ENCODE results near the gene AHNAK2. TPM values are rescaled to one million over a fixed set of nuclear protein-coding genes. Genes with fewer than 3 reads are reported as not detected.

Gene AHNAK2
- total and polyA plus RNA-seq, 2 donors (not counting 1 experiment from before 2014, with no cell fraction given): not detected

DNA sequence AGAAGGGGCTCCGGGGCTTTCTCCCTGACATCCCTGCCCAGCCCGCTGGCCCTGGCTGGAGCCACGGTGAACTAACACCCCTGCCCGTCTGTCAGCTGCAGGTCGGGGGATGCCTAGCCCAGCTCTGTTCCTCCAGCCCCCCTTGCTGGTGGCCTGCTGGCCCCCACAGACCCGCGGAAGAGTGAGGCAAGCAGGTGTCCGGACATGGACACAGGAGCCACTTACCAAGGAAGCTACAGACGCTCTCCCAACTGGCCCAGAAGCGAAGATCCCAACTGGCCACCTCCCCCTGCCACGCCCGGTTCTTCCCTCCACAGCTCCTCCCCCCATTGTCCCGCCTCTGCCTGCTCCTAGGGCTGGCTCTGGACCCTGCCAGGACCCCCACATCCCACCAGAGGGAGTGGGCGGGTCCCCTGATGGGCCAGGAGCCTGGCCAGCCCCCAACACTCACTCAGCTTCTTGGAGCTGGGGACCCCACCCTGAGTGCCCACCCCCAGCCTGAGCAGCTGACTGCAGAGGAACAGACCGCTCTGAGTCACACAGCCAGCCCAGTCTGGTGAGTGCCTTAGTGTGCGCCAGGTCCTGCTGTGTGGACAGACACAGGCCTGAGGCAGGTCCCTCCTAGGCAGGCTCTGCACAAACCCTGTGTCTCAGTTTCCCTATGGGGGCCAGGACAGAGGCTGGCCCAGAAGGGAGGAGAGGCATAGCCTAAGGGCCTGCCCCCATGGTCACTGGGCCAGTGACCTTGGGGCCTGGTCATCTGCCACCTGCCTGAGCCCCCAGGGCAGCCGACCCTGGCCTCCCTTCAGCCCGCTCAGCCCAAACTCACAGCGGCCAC, 7.7 kb downstream of the AHNAK2 start:
- no peaks in the 10 kb centered on the region for H3K9me3 Mint-ChIP-seq (ENCODE audit: insufficient read depth)
- intact Hi-C loops (cut with micrococcal nuclease): no loop called here
- H3K27me3 ChIP-seq (replicated peaks in 1 of 4; ENCODE audit: control extremely low read depth in 1 of 4, control insufficient read depth in 3 of 4, insufficient read depth in 4 of 4, low read length in 3 of 4): peaks cover 0 to 38% (median 15%) of the 10 kb centered on the region in 4 experiments
- no peak overlapping the region for H3K27ac Mint-ChIP-seq
- H3K4me2 ChIP-seq (replicated peaks; ENCODE audit: low read depth, low read length, poor library complexity, severe bottlenecking): no peak overlapping the region
- no peak overlapping the region for H3K4me3 ChIP-seq (ENCODE audit: control extremely low read depth in 1 of 5, extremely low read depth in 1 of 5, insufficient read depth in 1 of 5, low read depth in 2 of 5, low read length in 4 of 5)
- no peak overlapping the region for H3K27ac ChIP-seq (ENCODE audit: low read length in 2 of 2)
- H3K4me1 Mint-ChIP-seq: peaks cover 16% of the 10 kb centered on the region
- WGBS (ENCODE audit: insufficient coverage): 85% methylated on average over 16 of the region's 19 CpGs
- H4K20me1 ChIP-seq (ENCODE audit: control insufficient read depth, insufficient read depth, low read length, poor library complexity, severe bottlenecking): no peaks in the 10 kb centered on the region
- CTCF ChIA-PET: interaction anchor here (0.5 to 6.7 kb wide), 4 partner anchors 75 to 96 kb away, joined by 3 to 132 read pairs (median 4); no protein-coding TSS in a partner anchor
- H3K4me3 Mint-ChIP-seq: no peak overlapping the region
- DNase-seq (peak; percentile 6), ATAC-seq (ENCODE audit: low read depth) (no peak)
- H3K36me3 ChIP-seq (replicated peaks in 1 of 2; ENCODE audit: control extremely low read depth in 1 of 2, control insufficient read depth in 1 of 2, extremely low read depth in 1 of 2, insufficient read depth in 2 of 2, low read length in 1 of 2): no peaks in the 10 kb centered on the region
- peaks cover 0 to 8% (median 0%) of the 10 kb centered on the region in 3 donors for H3K9me3 ChIP-seq (ENCODE audit: control extremely low read depth in 1 of 3, control insufficient read depth in 2 of 3, insufficient read depth in 1 of 3, low read length in 2 of 3)
- peaks cover 17 to 19% of the 10 kb centered on the region in 2 donors for H3K4me1 ChIP-seq (ENCODE audit: control insufficient read depth in 2 of 2, insufficient read depth in 2 of 2, low read length in 2 of 2)
- no peaks in the 10 kb centered on the region for H3K79me2 ChIP-seq (ENCODE audit: control insufficient read depth, insufficient read depth, low read length)
- POLR2A ChIA-PET: interaction anchor here (0.6 kb wide), 1 partner anchor 326 kb away, joined by 4 read pairs; no protein-coding TSS in a partner anchor
- no peak overlapping the region for H3K9ac ChIP-seq (ENCODE audit: low read length)
- peaks cover 16% of the 10 kb centered on the region for H3K27me3 Mint-ChIP-seq
- H2AFZ ChIP-seq (ENCODE audit: insufficient read depth, low read depth, low read length, poor library complexity, severe bottlenecking): no peak overlapping the region
- TF ChIP-seq, protein P1, sequence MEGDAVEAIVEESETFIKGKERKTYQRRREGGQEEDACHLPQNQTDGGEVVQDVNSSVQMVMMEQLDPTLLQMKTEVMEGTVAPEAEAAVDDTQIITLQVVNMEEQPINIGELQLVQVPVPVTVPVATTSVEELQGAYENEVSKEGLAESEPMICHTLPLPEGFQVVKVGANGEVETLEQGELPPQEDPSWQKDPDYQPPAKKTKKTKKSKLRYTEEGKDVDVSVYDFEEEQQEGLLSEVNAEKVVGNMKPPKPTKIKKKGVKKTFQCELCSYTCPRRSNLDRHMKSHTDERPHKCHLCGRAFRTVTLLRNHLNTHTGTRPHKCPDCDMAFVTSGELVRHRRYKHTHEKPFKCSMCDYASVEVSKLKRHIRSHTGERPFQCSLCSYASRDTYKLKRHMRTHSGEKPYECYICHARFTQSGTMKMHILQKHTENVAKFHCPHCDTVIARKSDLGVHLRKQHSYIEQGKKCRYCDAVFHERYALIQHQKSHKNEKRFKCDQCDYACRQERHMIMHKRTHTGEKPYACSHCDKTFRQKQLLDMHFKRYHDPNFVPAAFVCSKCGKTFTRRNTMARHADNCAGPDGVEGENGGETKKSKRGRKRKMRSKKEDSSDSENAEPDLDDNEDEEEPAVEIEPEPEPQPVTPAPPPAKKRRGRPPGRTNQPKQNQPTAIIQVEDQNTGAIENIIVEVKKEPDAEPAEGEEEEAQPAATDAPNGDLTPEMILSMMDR (IDR thresholded peaks at IDR 0.05): no peak
- no peak for TF ChIP-seq EZH2 (IDR thresholded peaks at IDR 0.05; ENCODE audit: borderline replicate concordance, insufficient read depth, low read depth, low read length, poor library complexity, severe bottlenecking)

DNA sequence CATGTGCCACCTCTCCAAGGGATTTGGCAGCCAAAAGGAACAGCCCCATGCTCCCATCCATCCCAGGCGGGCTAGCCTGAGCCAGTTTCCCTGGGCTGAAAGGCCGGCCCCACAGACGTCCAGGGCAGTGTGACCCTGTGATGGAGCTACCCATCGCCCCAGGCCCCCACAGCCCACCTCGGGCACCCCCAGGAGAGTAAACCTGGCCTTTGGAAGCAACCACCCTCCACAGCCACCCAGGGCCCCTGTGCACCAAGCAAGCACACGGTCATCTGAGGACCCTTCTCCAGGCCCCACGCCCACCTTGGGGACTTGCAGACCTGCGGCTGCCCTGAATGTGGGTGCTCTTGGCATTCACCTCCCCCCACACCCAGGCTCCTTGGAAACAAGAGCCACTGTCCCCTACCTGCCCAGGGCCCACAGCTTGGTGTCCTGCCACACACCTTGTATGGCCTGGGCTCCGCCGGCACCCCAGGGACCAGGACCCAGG, 8.4 kb downstream of the AHNAK2 start:
- TF ChIP-seq EZH2 (IDR thresholded peaks at IDR 0.05; ENCODE audit: borderline replicate concordance, insufficient read depth, low read depth, low read length, poor library complexity, severe bottlenecking): no peak
- TF ChIP-seq, protein P1 (IDR thresholded peaks at IDR 0.05): no peak
- WGBS (ENCODE audit: insufficient coverage): 93% methylated on average over 10 of the region's 10 CpGs

More for the DNA sequence above, 8.4 kb downstream of the AHNAK2 start:
- H3K4me2 ChIP-seq (replicated peaks; ENCODE audit: low read depth, low read length, poor library complexity, severe bottlenecking): no peak overlapping the region
- H3K27ac ChIP-seq (ENCODE audit: low read length in 2 of 2): no peak overlapping the region
- Mint-ChIP-seq H3K4me3 (no peak overlapping the region), H3K27ac (no peak overlapping the region), H3K27me3 (peaks cover 15% of the 10 kb centered on the region), H3K4me1 (peaks cover 16% of the 10 kb centered on the region), H3K9me3 (ENCODE audit: insufficient read depth) (no peaks in the 10 kb centered on the region)
- no peaks in the 10 kb centered on the region for H4K20me1 ChIP-seq (ENCODE audit: control insufficient read depth, insufficient read depth, low read length, poor library complexity, severe bottlenecking)
- ATAC-seq (ENCODE audit: low read depth) (no peak), DNase-seq (peak; percentile 16)
- POLR2A ChIA-PET: no interaction called here
- CTCF ChIA-PET: interaction anchor here (0.5 to 1.1 kb wide), 4 partner anchors 74 to 96 kb away, joined by 3 to 4 read pairs (median 3); no protein-coding TSS in a partner anchor
- peaks cover 17 to 19% of the 10 kb centered on the region in 2 donors for H3K4me1 ChIP-seq (ENCODE audit: control insufficient read depth in 2 of 2, insufficient read depth in 2 of 2, low read length in 2 of 2)
- H3K9me3 ChIP-seq (ENCODE audit: control extremely low read depth in 1 of 3, control insufficient read depth in 2 of 3, insufficient read depth in 1 of 3, low read length in 2 of 3): peaks cover 0 to 8% (median 0%) of the 10 kb centered on the region in 3 donors
- H3K27me3 ChIP-seq (replicated peaks in 1 of 4; ENCODE audit: control extremely low read depth in 1 of 4, control insufficient read depth in 3 of 4, insufficient read depth in 4 of 4, low read length in 3 of 4): peaks cover 0 to 38% (median 15%) of the 10 kb centered on the region in 4 experiments
- no peak overlapping the region for H3K4me3 ChIP-seq (ENCODE audit: control extremely low read depth in 1 of 5, extremely low read depth in 1 of 5, insufficient read depth in 1 of 5, low read depth in 2 of 5, low read length in 4 of 5)
- intact Hi-C loops (cut with micrococcal nuclease): no loop called here
- no peaks in the 10 kb centered on the region for H3K79me2 ChIP-seq (ENCODE audit: control insufficient read depth, insufficient read depth, low read length)
- H3K36me3 ChIP-seq (replicated peaks in 1 of 2; ENCODE audit: control extremely low read depth in 1 of 2, control insufficient read depth in 1 of 2, extremely low read depth in 1 of 2, insufficient read depth in 2 of 2, low read length in 1 of 2): no peaks in the 10 kb centered on the region
- H3K9ac ChIP-seq (ENCODE audit: low read length): no peak overlapping the region
- no peak overlapping the region for H2AFZ ChIP-seq (ENCODE audit: insufficient read depth, low read depth, low read length, poor library complexity, severe bottlenecking)
